Hepatocyte (in vitro differentiated cells): Measurements from ENCODE around the gene PCDHGA7. TPM values are rescaled to one million over a fixed set of nuclear protein-coding genes. Genes with fewer than 3 reads are reported as not detected.
"Not testable (repeated sequence)": the region's sequence is repeated elsewhere in the genome, so short reads cannot be mapped to it uniquely, and the experiment has no call there.

Source experiments
- DNase-seq: peaks from one replicate; pipeline ENCODE4 v3.0.0-alpha.2; 2016; ENCODE audit warnings: low spot score
- H2AFZ ChIP-seq: fragments of 200-600 bp; sonication (generic); 2 replicates; pipeline ENCODE4 v1.6.0; 2016; ENCODE audit warnings: antibody characterized with exemption, mild to moderate bottlenecking
- H3K27ac ChIP-seq: fragments of 200-600 bp; sonication (generic); 2 replicates; pipeline ENCODE4 v1.5.1; 2016; ENCODE audit warnings: mild to moderate bottlenecking
- H3K27me3 ChIP-seq: fragments of 200-600 bp; sonication (generic); 2 replicates; pipeline ENCODE4 v1.6.1; 2016
- H3K36me3 ChIP-seq: fragments of 200-600 bp; sonication (generic); replicated peaks from 2 replicates; pipeline ENCODE4 v1.5.1; 2016; ENCODE audit warnings: low read depth; ENCODE audit not compliant: insufficient read depth
- H3K4me1 ChIP-seq: fragments of 200-600 bp; sonication (generic); 2 replicates; pipeline ENCODE4 v1.5.1; 2016; ENCODE audit warnings: mild to moderate bottlenecking, moderate library complexity; ENCODE audit not compliant: insufficient read depth
- H3K4me2 ChIP-seq: fragments of 200-600 bp; sonication (generic); 2 replicates; pipeline ENCODE4 v1.6.0; 2016
- H3K4me3 ChIP-seq: fragments of 200-600 bp; sonication (generic); 2 replicates; pipeline ENCODE4 v1.5.1; 2016; ENCODE audit warnings: mild to moderate bottlenecking
- H3K79me2 ChIP-seq: fragments of 200-600 bp; sonication (generic); 2 replicates; pipeline ENCODE4 v1.6.0; 2017; ENCODE audit warnings: mild to moderate bottlenecking
- H3K9me2 ChIP-seq: fragments of 200-600 bp; sonication (generic); replicated peaks from 2 replicates; pipeline ENCODE4 v1.6.0; 2017; ENCODE audit warnings: mild to moderate bottlenecking; ENCODE audit not compliant: insufficient read depth
- H3K9me3 ChIP-seq: fragments of 200-600 bp; sonication (generic); 2 replicates; pipeline ENCODE4 v1.5.1; 2016; ENCODE audit warnings: low read depth, mild to moderate bottlenecking
- H4K20me1 ChIP-seq: fragments of 200-600 bp; sonication (generic); 2 replicates; pipeline ENCODE4 v1.6.0; 2016; ENCODE audit warnings: mild to moderate bottlenecking; ENCODE audit not compliant: insufficient read depth, poor library complexity, severe bottlenecking
- CTCF ChIP-seq: fragments of 200-600 bp; sonication (generic); IDR thresholded peaks from 2 replicates; pipeline ENCODE4 v1.5.1; 2016; ENCODE audit warnings: antibody characterized with exemption, mild to moderate bottlenecking; ENCODE audit not compliant: poor library complexity
- EZH2 ChIP-seq: fragments of 200-600 bp; sonication (generic); IDR thresholded peaks from 2 replicates; pipeline ENCODE4 v1.6.1; 2016; ENCODE audit warnings: antibody characterized with exemption, mild to moderate bottlenecking, borderline replicate concordance
- EZH2phosphoT487 ChIP-seq: fragments of 200-600 bp; sonication (generic); IDR thresholded peaks from one replicate; pipeline ENCODE4 v1.6.1; 2018; ENCODE audit warnings: antibody characterized with exemption, mild to moderate bottlenecking, low read depth, moderate library complexity; ENCODE audit not compliant: unreplicated experiment, severe bottlenecking
- WGBS: methylation state at CpG from one replicate; pipeline ENCODE4 v1.1.6; 2016; ENCODE audit warnings: low lambda C conversion rate; ENCODE audit errors: missing lambda C conversion rate; 5-methylcytosine and 5-hydroxymethylcytosine counted together
- polyA plus RNA-seq: library from polyadenylated mRNA; unstranded; fragments of >200 nt; fragmentation: Nextera tagmentation; extraction: Ambion mirVana; gene quantifications from 2 replicates; pipeline ENCODE4 v1.2.1, GENCODE V29; 2016
- total RNA-seq: library from RNA; depleted of rRNA; stranded (reverse); fragments of >200 nt; gene quantifications from 2 replicates; pipeline ENCODE4 v1.2.3, GENCODE V29; 2014

PCDHGA7 gene
- total and polyA plus RNA-seq, 2 experiments from 2014 or later = 0.10 TPM; not detected in 1

GRCh38 chr5:141403387-141403786 lies 20.8 kb downstream of the PCDHGA7 start:
- no peak overlapping the region for H3K4me3 ChIP-seq
- H3K4me2 ChIP-seq = no peak overlapping the region

GRCh38 chr5:141407790-141408505 lies 25.4 kb downstream of the PCDHGA7 start, which contains the start of gene PCDHGB6:
Gene PCDHGB6, plus strand, starts transcription at chr5:141408021. Its CDS starts 182 bp downstream, at chr5:141408203.
- H3K79me2 ChIP-seq = peaks cover 23% of the 10 kb centered on the region
- H3K4me1 ChIP-seq, H3K9me2 ChIP-seq, H3K27me3 ChIP-seq, H3K36me3 ChIP-seq, H4K20me1 ChIP-seq: not testable (repeated sequence)
- 9% methylated on average over 51 of the region's 51 CpGs for WGBS
- H2AFZ ChIP-seq = peak within 1 kb of the TSS; percentile 74
- peak; percentile 79 for TF ChIP-seq CTCF
- peak within 1 kb of the TSS; percentile 41 for H3K4me3 ChIP-seq
- H3K9me3 ChIP-seq = peaks cover 37% of the 10 kb centered on the region
- H3K4me2 ChIP-seq = peak within 1 kb of the TSS; percentile 78
- peak within 1 kb of the TSS; percentile 83 for H3K27ac ChIP-seq
- peak; percentile 83 for DNase-seq

More at GRCh38 chr5:141403387-141403786, 20.8 kb downstream of the PCDHGA7 start:
- Histone ChIP-seq H3K36me3 (peaks cover 2% of the 10 kb centered on the region), H3K9me3 (peaks cover 16% of the 10 kb centered on the region), H3K79me2 (no peaks in the 10 kb centered on the region), H4K20me1 (no peaks in the 10 kb centered on the region), H3K4me1 (no peaks in the 10 kb centered on the region), H3K9me2 (no peaks in the 10 kb centered on the region), H3K27me3 (no peaks in the 10 kb centered on the region), H3K27ac (no peak overlapping the region), H2AFZ (no peak overlapping the region)
- no peak for TF ChIP-seq CTCF
- no peak for TF ChIP-seq EZH2
- TF ChIP-seq EZH2phosphoT487 = no peak
- no peak for DNase-seq
- 96% methylated on average over 22 of the region's 22 CpGs for WGBS

GRCh38 chr5:141409598-141410306 lies 27.2 kb downstream of the PCDHGA7 start:
- no peak overlapping the region for H3K4me2 ChIP-seq
- 98% methylated on average over 58 of the region's 64 CpGs for WGBS

More at GRCh38 chr5:141409598-141410306, 27.2 kb downstream of the PCDHGA7 start:
- no peak for DNase-seq
- Histone ChIP-seq H3K79me2 (peaks cover 23% of the 10 kb centered on the region), H3K4me3 (no peak overlapping the region), H3K4me1 (no peaks in the 10 kb centered on the region), H2AFZ (no peak overlapping the region), H3K27me3 (no peaks in the 10 kb centered on the region), H3K36me3 (peaks cover 7% of the 10 kb centered on the region), H3K27ac (no peak overlapping the region), H3K9me2 (no peaks in the 10 kb centered on the region), H4K20me1 (no peaks in the 10 kb centered on the region), H3K9me3 (peaks cover 40% of the 10 kb centered on the region)
- no peak for TF ChIP-seq EZH2
- no peak for TF ChIP-seq CTCF
- no peak for TF ChIP-seq EZH2phosphoT487
